Activated CD4-positive, alpha-beta T cell treated with anti-CD3 and anti-CD28 coated beads, Interleukin-2, amount 10 ng/mL, durations not matched to agents 7 days and 5 days (primary cell): ENCODE measurements around the gene ETV1. TPM values are rescaled to one million over a fixed set of nuclear protein-coding genes. Genes with fewer than 3 reads are reported as not detected.

Source experiments
- CTCF ChIA-PET: fragments of 350-600 bp; sonication (Branson Sonifier 250); formaldehyde crosslinking; loops from one replicate; lab custom pipeline; 2021; ENCODE audit warnings: antibody characterized with exemption; lab: Charles Lee
- POLR2A ChIA-PET: fragments of 350-600 bp; sonication (Branson Sonifier 250); formaldehyde crosslinking; loops from one replicate; lab custom pipeline; 2021; ENCODE audit warnings: antibody characterized with exemption; lab: Charles Lee
- DNase-seq: peaks from one replicate; pipeline ENCODE4 v3.0.0-alpha.2; 2020
- H3K27ac Mint-ChIP-seq: one replicate; pipeline ENCODE4 v1.8.0; 2021; ENCODE audit warnings: mild to moderate bottlenecking, moderate library complexity, mixed read lengths
- H3K27me3 Mint-ChIP-seq: one replicate; pipeline ENCODE4 v1.8.0; 2021; ENCODE audit warnings: mixed read lengths
- H3K36me3 Mint-ChIP-seq: one replicate; pipeline ENCODE4 v1.8.0; 2021; ENCODE audit warnings: low read depth, mixed read lengths
- H3K4me1 Mint-ChIP-seq: one replicate; pipeline ENCODE4 v1.8.0; 2021; ENCODE audit warnings: mixed read lengths
- H3K4me3 Mint-ChIP-seq: one replicate; pipeline ENCODE4 v1.8.0; 2021; ENCODE audit warnings: mild to moderate bottlenecking, moderate library complexity, mixed read lengths
- H3K9me3 Mint-ChIP-seq: one replicate; pipeline ENCODE4 v1.8.0; 2021; ENCODE audit warnings: mixed read lengths
- total RNA-seq, 2 experiments: library from RNA; stranded (reverse); gene quantifications; one replicate each; pipeline ENCODE4 v1.2.3, GENCODE V29; 2021

Gene ETV1
- total RNA-seq, 2 experiments from 2014 or later, result 0.05 to 0.33 TPM

- Mint-ChIP-seq H3K9me3 (no peaks in the 10 kb centered on the region), H3K4me1 (no peaks in the 10 kb centered on the region), H3K27ac (no peak overlapping the region), H3K27me3 (peaks cover 2% of the 10 kb centered on the region), H3K36me3 (no peaks in the 10 kb centered on the region), H3K4me3 (no peak overlapping the region)
- DNase-seq, result no peak
- ChIA-PET CTCF (no interaction called here), POLR2A (no interaction called here)
Observed at GRCh38 chr7:13982940-13983677, 6.4 kb downstream of the ETV1 start.

GRCh38 chr7:13981070-13981469 is 8.4 kb downstream of the ETV1 start:
- H3K4me3 Mint-ChIP-seq, result no peak overlapping the region
- CTCF ChIA-PET, result no interaction called here

GRCh38 chr7:13980474-13980873 is 9.0 kb downstream of the ETV1 start:
- CTCF ChIA-PET, result no interaction called here
- POLR2A ChIA-PET, result no interaction called here
- no peaks in the 10 kb centered on the region for H3K9me3 Mint-ChIP-seq
- H3K36me3 Mint-ChIP-seq, result no peaks in the 10 kb centered on the region
- H3K27me3 Mint-ChIP-seq, result peaks cover 2% of the 10 kb centered on the region
- DNase-seq, result no peak
- no peak overlapping the region for H3K4me3 Mint-ChIP-seq
- H3K27ac Mint-ChIP-seq, result no peak overlapping the region
- no peaks in the 10 kb centered on the region for H3K4me1 Mint-ChIP-seq

More at GRCh38 chr7:13981070-13981469, 8.4 kb downstream of the ETV1 start:
- no peak overlapping the region for H3K27ac Mint-ChIP-seq
- H3K36me3 Mint-ChIP-seq, result no peaks in the 10 kb centered on the region
- H3K27me3 Mint-ChIP-seq, result peaks cover 2% of the 10 kb centered on the region
- POLR2A ChIA-PET, result no interaction called here
- no peaks in the 10 kb centered on the region for H3K4me1 Mint-ChIP-seq
- DNase-seq, result no peak
- H3K9me3 Mint-ChIP-seq, result no peaks in the 10 kb centered on the region

- CTCF ChIA-PET, result no interaction called here
- H3K27me3 Mint-ChIP-seq, result peaks cover 2% of the 10 kb centered on the region
- no peaks in the 10 kb centered on the region for H3K9me3 Mint-ChIP-seq
- no peaks in the 10 kb centered on the region for H3K36me3 Mint-ChIP-seq
- no peak overlapping the region for H3K4me3 Mint-ChIP-seq
- POLR2A ChIA-PET, result no interaction called here
- H3K4me1 Mint-ChIP-seq, result no peaks in the 10 kb centered on the region
- DNase-seq, result no peak
- no peak overlapping the region for H3K27ac Mint-ChIP-seq
Observed at GRCh38 chr7:13979671-13980435, 9.6 kb downstream of the ETV1 start.

GRCh38 chr7:13976594-13976993 is 12.9 kb downstream of the ETV1 start:
- ChIA-PET CTCF (no interaction called here), POLR2A (no interaction called here)
- Mint-ChIP-seq H3K27ac (no peak overlapping the region), H3K36me3 (no peaks in the 10 kb centered on the region), H3K4me3 (no peak overlapping the region), H3K27me3 (no peaks in the 10 kb centered on the region), H3K4me1 (no peaks in the 10 kb centered on the region), H3K9me3 (peaks cover 4% of the 10 kb centered on the region)
- no peak for DNase-seq

- no peaks in the 10 kb centered on the region for H3K36me3 Mint-ChIP-seq
- ChIA-PET CTCF (no interaction called here), POLR2A (no interaction called here)
- DNase-seq, result no peak
- H3K4me1 Mint-ChIP-seq, result no peaks in the 10 kb centered on the region
- H3K9me3 Mint-ChIP-seq, result no peaks in the 10 kb centered on the region
- H3K4me3 Mint-ChIP-seq, result no peak overlapping the region
- no peak overlapping the region for H3K27ac Mint-ChIP-seq
- no peaks in the 10 kb centered on the region for H3K27me3 Mint-ChIP-seq
Observed at GRCh38 chr7:13965077-13965476, 24.4 kb downstream of the ETV1 start.

- Mint-ChIP-seq H3K27ac (no peak overlapping the region), H3K36me3 (no peaks in the 10 kb centered on the region), H3K9me3 (no peaks in the 10 kb centered on the region), H3K4me3 (no peak overlapping the region), H3K4me1 (no peaks in the 10 kb centered on the region), H3K27me3 (no peaks in the 10 kb centered on the region)
- POLR2A ChIA-PET, result no interaction called here
- CTCF ChIA-PET, result no interaction called here
- DNase-seq, result no peak
Observed at GRCh38 chr7:13963925-13964324, 25.5 kb downstream of the ETV1 start.

GRCh38 chr7:13955494-13955893 is 34.0 kb downstream of the ETV1 start:
- H3K4me1 Mint-ChIP-seq, result no peaks in the 10 kb centered on the region
- no peak overlapping the region for H3K27ac Mint-ChIP-seq
- no peak overlapping the region for H3K4me3 Mint-ChIP-seq
- ChIA-PET CTCF (no interaction called here), POLR2A (no interaction called here)
- H3K36me3 Mint-ChIP-seq, result no peaks in the 10 kb centered on the region
- H3K9me3 Mint-ChIP-seq, result no peaks in the 10 kb centered on the region
- no peak for DNase-seq
- no peaks in the 10 kb centered on the region for H3K27me3 Mint-ChIP-seq

GRCh38 chr7:13953368-13953767 is 36.1 kb downstream of the ETV1 start:
- Mint-ChIP-seq H3K27ac (no peak overlapping the region), H3K36me3 (no peaks in the 10 kb centered on the region), H3K4me3 (no peak overlapping the region), H3K27me3 (no peaks in the 10 kb centered on the region), H3K9me3 (no peaks in the 10 kb centered on the region), H3K4me1 (no peaks in the 10 kb centered on the region)
- DNase-seq, result no peak
- ChIA-PET POLR2A (no interaction called here), CTCF (no interaction called here)

- Mint-ChIP-seq H3K4me3 (no peak overlapping the region), H3K4me1 (no peaks in the 10 kb centered on the region), H3K27ac (no peak overlapping the region), H3K36me3 (no peaks in the 10 kb centered on the region), H3K27me3 (no peaks in the 10 kb centered on the region), H3K9me3 (no peaks in the 10 kb centered on the region)
- ChIA-PET CTCF (interaction anchor here (1.4 kb wide), 1 partner anchor 13 kb away, joined by 3 read pairs; no protein-coding TSS in a partner anchor), POLR2A (no interaction called here)
- no peak for DNase-seq
Observed at GRCh38 chr7:13952921-13953320, 36.5 kb downstream of the ETV1 start.

GRCh38 chr7:13949939-13950338 is 39.5 kb downstream of the ETV1 start:
- Mint-ChIP-seq H3K36me3 (no peaks in the 10 kb centered on the region), H3K4me1 (no peaks in the 10 kb centered on the region), H3K4me3 (no peak overlapping the region), H3K27ac (no peak overlapping the region), H3K9me3 (no peaks in the 10 kb centered on the region), H3K27me3 (no peaks in the 10 kb centered on the region)
- CTCF ChIA-PET, result no interaction called here
- DNase-seq, result no peak
- POLR2A ChIA-PET, result no interaction called here

- H3K9me3 Mint-ChIP-seq, result no peaks in the 10 kb centered on the region
- ChIA-PET POLR2A (no interaction called here), CTCF (no interaction called here)
- H3K27me3 Mint-ChIP-seq, result no peaks in the 10 kb centered on the region
- no peaks in the 10 kb centered on the region for H3K36me3 Mint-ChIP-seq
- no peak overlapping the region for H3K4me3 Mint-ChIP-seq
- no peaks in the 10 kb centered on the region for H3K4me1 Mint-ChIP-seq
- DNase-seq, result no peak
- H3K27ac Mint-ChIP-seq, result no peak overlapping the region
Observed at GRCh38 chr7:13949445-13949844, 40.0 kb downstream of the ETV1 start.

GRCh38 chr7:13948019-13948801 is 41.3 kb downstream of the ETV1 start:
- no peak overlapping the region for H3K4me3 Mint-ChIP-seq
- H3K27ac Mint-ChIP-seq, result no peak overlapping the region
- no peak for DNase-seq
- H3K27me3 Mint-ChIP-seq, result no peaks in the 10 kb centered on the region
- CTCF ChIA-PET, result interaction anchor here (0.5 kb wide), 1 partner anchor 23 kb away, joined by 3 read pairs; no protein-coding TSS in a partner anchor
- POLR2A ChIA-PET, result no interaction called here
- no peaks in the 10 kb centered on the region for H3K9me3 Mint-ChIP-seq
- H3K4me1 Mint-ChIP-seq, result no peaks in the 10 kb centered on the region
- no peaks in the 10 kb centered on the region for H3K36me3 Mint-ChIP-seq
